HepG2 (cell line): ENCODE data around the gene ACTN3. TPM values are rescaled to one million over a fixed set of nuclear protein-coding genes. Genes with fewer than 3 reads are reported as not detected.
A peak's percentile ranks its signal among the peaks of the same experiment; 100 is the strongest.

Experiments
- AGO2 ChIP-seq: fragments of 200-400 bp; formaldehyde crosslinking; optimal IDR thresholded peaks from 2 replicates; pipeline ENCODE3; 2017; ENCODE audit warnings: mild to moderate bottlenecking, low read depth, low read length, moderate library complexity
- ARNTL ChIP-seq: sonication (generic); formaldehyde crosslinking; IDR thresholded peaks from 2 replicates; pipeline ENCODE4 v1.4.0; 2020; ENCODE audit warnings: mild to moderate bottlenecking, missing genetic modification reagents
- CBX1 ChIP-seq: IDR thresholded peaks from one replicate; pipeline ENCODE4 v1.6.1; 2016; ENCODE audit warnings: antibody characterized with exemption, low read depth
- CENPBD1 ChIP-seq: sonication (generic); formaldehyde crosslinking; IDR thresholded peaks from 2 replicates; pipeline ENCODE4 v1.8.0; 2022; ENCODE audit warnings: missing genetic modification reagents, low read depth, mild to moderate bottlenecking, borderline replicate concordance
- E2F1 ChIP-seq: sonication (generic); formaldehyde crosslinking; IDR thresholded peaks from 2 replicates; pipeline ENCODE4 v1.5.0; 2020; ENCODE audit warnings: missing genetic modification reagents
- JARID2 ChIP-seq: sonication (generic); formaldehyde crosslinking; IDR thresholded peaks from 2 replicates; pipeline ENCODE4 v1.8.1; 2023; ENCODE audit warnings: missing genetic modification reagents, inconsistent platforms; ENCODE audit not compliant: insufficient replicate concordance
- JDP2 ChIP-seq: sonication (generic); formaldehyde crosslinking; IDR thresholded peaks from 2 replicates; pipeline ENCODE4 v1.8.1; 2022; ENCODE audit warnings: missing genetic modification reagents, borderline replicate concordance
- KDM2A ChIP-seq: sonication (generic); formaldehyde crosslinking; IDR thresholded peaks from 2 replicates; pipeline ENCODE4 v1.4.0; 2020; ENCODE audit warnings: low read depth, missing genetic modification reagents, borderline replicate concordance
- MLX ChIP-seq: IDR thresholded peaks from 2 replicates; pipeline ENCODE4 v1.6.1; 2016
- MYC ChIP-seq: sonication (generic); formaldehyde crosslinking; IDR thresholded peaks from 2 replicates; pipeline ENCODE4 v1.9.0; 2021; ENCODE audit warnings: missing genetic modification reagents, borderline replicate concordance
- NR2F6 ChIP-seq, 2 experiments: IDR thresholded peaks; 2 replicates each; pipeline ENCODE4 v1.6.1; 2016; ENCODE audit warnings: antibody characterized with exemption in 1 of 2, mild to moderate bottlenecking in 1 of 2
- PAWR ChIP-seq: sonication (generic); formaldehyde crosslinking; IDR thresholded peaks from 2 replicates; pipeline ENCODE4 v1.4.0; 2020; ENCODE audit warnings: missing genetic modification reagents, mild to moderate bottlenecking, borderline replicate concordance
- PHB2 ChIP-seq: fragments of 450-650 bp; IDR thresholded peaks from 2 replicates; pipeline ENCODE4 v1.6.1; 2018; ENCODE audit not compliant: partially characterized antibody
- PLRG1 ChIP-seq: fragments of 450-650 bp; conservative IDR thresholded peaks from 2 replicates; pipeline ENCODE4 v1.6.1; 2016
- POLR2A ChIP-seq, 2 experiments: IDR thresholded peaks; 2 replicates each; pipeline ENCODE4 v1.6.1; 2011; ENCODE audit warnings: low read depth in 2 of 2, low read length in 2 of 2, mild to moderate bottlenecking in 1 of 2, moderate library complexity in 1 of 2; ENCODE audit not compliant: insufficient read depth in 1 of 2
- RARG ChIP-seq: sonication (generic); formaldehyde crosslinking; IDR thresholded peaks from 2 replicates; pipeline ENCODE4 v1.4.0; 2020; ENCODE audit warnings: low read depth, mild to moderate bottlenecking, missing genetic modification reagents
- SP1 ChIP-seq, 2 experiments: fragments of 450-650 bp in 1 of 2; sonication (generic) in 1 of 2; formaldehyde crosslinking in 1 of 2; IDR thresholded peaks; 2 replicates each; pipeline versions ENCODE4 v1.4.0 to v1.6.1; 2016 to 2020; ENCODE audit warnings: missing genetic modification reagents in 1 of 2
- TOE1 ChIP-seq: sonication (generic); formaldehyde crosslinking; IDR thresholded peaks from 2 replicates; pipeline ENCODE4 v1.4.0; 2020; ENCODE audit warnings: mild to moderate bottlenecking, missing genetic modification reagents
- ZFP1 ChIP-seq: IDR thresholded peaks from 2 replicates; pipeline ENCODE4 v1.6.1; 2016
- ZFP36L1 ChIP-seq: sonication (generic); formaldehyde crosslinking; IDR thresholded peaks from 2 replicates; pipeline ENCODE4 v1.8.0; 2022; ENCODE audit warnings: mild to moderate bottlenecking, missing genetic modification reagents, moderate library complexity
- ZNF143 ChIP-seq: sonication (generic); formaldehyde crosslinking; IDR thresholded peaks from 2 replicates; pipeline ENCODE4 v1.4.0; 2020; ENCODE audit warnings: missing genetic modification reagents
- ZNF3 ChIP-seq: IDR thresholded peaks from 2 replicates; pipeline ENCODE4 v1.7.0; 2017; ENCODE audit warnings: inconsistent platforms
- ZNF335 ChIP-seq: sonication (generic); formaldehyde crosslinking; IDR thresholded peaks from 2 replicates; pipeline ENCODE4 v1.4.0; 2020; ENCODE audit warnings: missing genetic modification reagents
- ZNF431 ChIP-seq: sonication (generic); formaldehyde crosslinking; IDR thresholded peaks from 2 replicates; pipeline ENCODE4 v1.9.0; 2022; ENCODE audit warnings: missing genetic modification reagents, low read depth, mild to moderate bottlenecking, borderline replicate concordance
- ZNF782 ChIP-seq: sonication (generic); formaldehyde crosslinking; IDR thresholded peaks from 2 replicates; pipeline ENCODE4 v1.4.0; 2020; ENCODE audit warnings: missing genetic modification reagents, mild to moderate bottlenecking, borderline replicate concordance
- ZNF816 ChIP-seq: sonication (generic); formaldehyde crosslinking; IDR thresholded peaks from 2 replicates; pipeline ENCODE4 v1.8.0; 2022; ENCODE audit warnings: missing genetic modification reagents, mild to moderate bottlenecking, borderline replicate concordance
- ZNF878 ChIP-seq: sonication (generic); formaldehyde crosslinking; IDR thresholded peaks from 2 replicates; pipeline ENCODE4 v1.8.1; 2023; ENCODE audit warnings: mild to moderate bottlenecking, missing genetic modification reagents, moderate library complexity
- ZSCAN5A ChIP-seq: sonication (generic); formaldehyde crosslinking; IDR thresholded peaks from 2 replicates; pipeline ENCODE4 v1.8.0; 2022; ENCODE audit warnings: mild to moderate bottlenecking, missing genetic modification reagents, borderline replicate concordance
- polyA plus RNA-seq, 8 experiments: library from polyadenylated mRNA; depleted of rRNA in 3 of 8; stranded (reverse) in 7 of 8; unstranded in 1 of 8; fragments of >200 nt; fragmentation: Illumina TruSeq in 4 of 8; extraction: Trizol in 4 of 8; gene quantifications; 2 replicates each; pipeline versions ENCODE4 v1.2.1 to v1.2.3, GENCODE V29; 2011 to 2016; ENCODE audit warnings: low read depth in 4 of 8, missing spikeins in 1 of 8, mixed read lengths in 1 of 8; ENCODE audit not compliant: insufficient read depth in 1 of 8
- total RNA-seq, 5 experiments: library from RNA; depleted of rRNA; stranded (reverse); fragments of >200 nt; fragmentation: Illumina TruSeq; extraction: Trizol; gene quantifications; 2 replicates each; pipeline ENCODE4 v1.2.3, GENCODE V29; 2016; ENCODE audit warnings: low read depth in 1 of 5

The ACTN3 gene
- total and polyA plus RNA-seq, 2 of the 13 experiments (the other 11 are each of a cell fraction or from before 2014, with no cell fraction given), result 0.04 to 0.09 TPM

GRCh38 chr11:66592457-66593302 is 46.0 kb downstream of the ACTN3 start, which contains the start of the genes CCDC87 and CCS (continued):
- peak; percentile 61 for TF ChIP-seq ZNF431 (CRISPR knock-in tag)
- peak; percentile 85 for TF ChIP-seq TOE1 (CRISPR knock-in tag)
- peak; percentile 63 for TF ChIP-seq ARNTL (CRISPR knock-in tag)
- no peak for TF ChIP-seq JARID2
- peak; percentile 86 for TF ChIP-seq KDM2A
- TF ChIP-seq SP1 (IDR thresholded peaks at IDR 0.05), result no peak
- TF ChIP-seq SP1 (CRISPR knock-in tag; IDR thresholded peaks at IDR 0.05), result peak; percentile 38
- no peak for TF ChIP-seq ZNF3 (CRISPR knock-in tag)
- TF ChIP-seq ZFP36L1, result no peak
- no peak for TF ChIP-seq NR2F6 (IDR thresholded peaks at IDR 0.05)
- peak; percentile 38 for TF ChIP-seq NR2F6 (CRISPR knock-in tag; IDR thresholded peaks at IDR 0.05)
- TF ChIP-seq E2F1 (CRISPR knock-in tag), result peak; percentile 62
- TF ChIP-seq AGO2, result no peak
- no peak for TF ChIP-seq CBX1
- peak; percentile 35; the same call in 1 of the 2 replicates for TF ChIP-seq ZFP1
- TF ChIP-seq ZNF335 (CRISPR knock-in tag), result peak; percentile 55
- 0 out of 2 replicates have a peak, but pooled peaks have one; percentile 75 for TF ChIP-seq ZSCAN5A (CRISPR knock-in tag)
- no peak for TF ChIP-seq MLX (CRISPR knock-in tag)
- TF ChIP-seq ZNF816 (CRISPR knock-in tag), result no peak
- peak; percentile 31 for TF ChIP-seq ZNF782
- TF ChIP-seq ZNF143, result peak; percentile 61; the same call in 1 of the 2 replicates
- TF ChIP-seq JDP2 (CRISPR knock-in tag), result no peak
- TF ChIP-seq PAWR (CRISPR knock-in tag), result no peak
- no peak for TF ChIP-seq ZNF878
- TF ChIP-seq CENPBD1, result no peak
- peak; percentile 89 for TF ChIP-seq MYC (CRISPR knock-in tag)
- TF ChIP-seq POLR2A (IDR thresholded peaks at IDR 0.05; ENCODE audit: insufficient read depth in 1 of 2, low read depth in 2 of 2, low read length in 2 of 2), result peak; percentile 89 to 99
- no peak for TF ChIP-seq PHB2
- TF ChIP-seq PLRG1, result no peak
- 0 out of 2 replicates have a peak, but pooled peaks have one; percentile 16 for TF ChIP-seq RARG (CRISPR knock-in tag)
